ENCODE data around the gene ZFAND6.

Gene ZFAND6

DNA sequence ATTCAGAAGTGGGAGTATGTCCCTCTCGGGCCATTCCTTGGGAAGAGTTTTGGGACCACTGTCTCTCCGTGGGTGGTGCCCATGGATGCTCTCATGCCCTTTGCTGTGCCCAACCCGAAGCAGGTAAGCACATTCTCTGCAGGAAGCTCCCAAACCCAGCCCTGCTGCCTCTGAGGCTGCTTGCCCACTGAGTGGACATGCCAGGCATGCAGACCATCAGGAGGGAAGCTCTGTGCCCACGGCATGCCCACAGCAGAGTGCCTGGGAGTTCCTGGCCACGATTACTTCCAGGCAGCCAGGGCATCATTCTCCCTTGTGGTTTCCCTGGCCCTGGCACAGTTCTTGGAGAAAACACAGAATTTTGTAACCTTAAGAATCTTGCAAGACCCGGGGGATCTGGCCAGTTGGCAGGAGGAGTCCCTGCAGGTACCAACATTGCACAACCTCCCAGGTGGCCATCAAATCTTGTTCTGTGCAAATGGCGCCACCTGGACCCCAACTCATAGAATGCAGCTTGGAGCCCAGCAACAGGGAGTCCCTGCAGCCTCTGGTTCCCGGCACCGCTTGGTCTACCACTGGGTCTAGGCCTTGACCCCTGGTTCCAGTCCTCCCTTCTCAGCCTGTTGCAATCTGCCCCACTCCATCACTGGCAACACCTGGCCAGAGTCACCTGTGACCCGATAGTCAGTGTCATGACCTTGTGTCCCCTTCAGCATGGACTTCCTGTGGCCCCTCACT lies 113.7 kb downstream of the ZFAND6 start:
- DNase-seq: peak in 1 of 2 donors; percentile 14

DNA sequence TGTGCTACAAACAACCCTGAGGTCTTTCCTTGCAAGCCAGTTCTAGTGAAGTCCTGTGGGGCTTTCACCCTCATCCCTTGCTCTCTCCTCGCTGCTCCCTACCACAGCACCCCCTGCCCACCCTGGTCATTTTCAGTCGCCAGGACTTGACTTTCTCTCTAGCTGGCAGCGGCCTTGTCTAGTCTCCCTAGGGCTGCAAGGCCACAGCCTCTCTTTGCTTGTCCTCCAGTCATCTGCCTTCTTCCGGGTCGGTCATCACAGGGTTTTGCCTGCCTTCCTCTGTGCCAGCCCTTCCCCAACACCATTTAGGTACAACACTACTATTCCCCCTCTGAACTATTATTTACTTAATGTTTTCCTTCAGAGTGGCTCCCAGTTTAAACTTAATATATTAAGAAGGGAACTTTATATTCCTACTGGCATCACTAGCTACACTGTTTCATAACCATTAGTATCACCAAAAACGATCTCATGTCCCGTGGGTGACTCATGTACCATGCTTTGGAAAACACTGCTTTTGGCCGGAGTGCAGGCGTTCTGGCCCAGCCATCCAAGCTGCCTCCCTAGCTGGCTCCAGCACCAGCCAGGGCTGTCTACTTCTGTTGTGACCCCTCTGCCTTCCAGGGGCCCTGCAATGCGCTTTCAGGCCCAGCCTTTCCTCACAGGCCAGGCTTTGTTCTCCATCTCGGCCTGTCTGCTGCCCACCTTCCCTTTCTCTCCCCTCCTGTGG lies 114.7 kb downstream of the ZFAND6 start:
- no peak for DNase-seq

- DNase-seq: no peak
These were observed 116.0 kb downstream of the ZFAND6 start for GRCh38 chr15:80175436-80175835.

DNA sequence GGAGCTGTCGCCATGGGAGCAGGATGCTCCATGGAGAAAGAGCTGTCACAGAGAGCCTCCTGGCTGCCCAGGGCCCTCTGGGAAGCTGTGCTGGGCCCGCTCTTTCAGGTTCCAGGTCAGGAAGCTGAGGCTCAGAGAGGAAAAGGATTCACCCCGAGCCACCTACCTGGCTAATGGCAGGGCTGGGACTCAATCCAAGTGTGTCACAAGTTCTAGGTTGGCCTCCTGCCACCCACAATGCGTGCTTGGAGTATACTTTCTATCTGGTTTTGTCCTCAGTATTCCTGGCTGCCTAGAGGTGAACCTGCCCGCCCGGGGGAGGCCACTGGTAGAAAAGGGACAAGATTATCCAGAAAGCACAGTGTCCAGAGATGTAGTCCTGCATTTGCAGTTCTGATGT lies 117.0 kb downstream of the ZFAND6 start:
- no peak for DNase-seq

DNA sequence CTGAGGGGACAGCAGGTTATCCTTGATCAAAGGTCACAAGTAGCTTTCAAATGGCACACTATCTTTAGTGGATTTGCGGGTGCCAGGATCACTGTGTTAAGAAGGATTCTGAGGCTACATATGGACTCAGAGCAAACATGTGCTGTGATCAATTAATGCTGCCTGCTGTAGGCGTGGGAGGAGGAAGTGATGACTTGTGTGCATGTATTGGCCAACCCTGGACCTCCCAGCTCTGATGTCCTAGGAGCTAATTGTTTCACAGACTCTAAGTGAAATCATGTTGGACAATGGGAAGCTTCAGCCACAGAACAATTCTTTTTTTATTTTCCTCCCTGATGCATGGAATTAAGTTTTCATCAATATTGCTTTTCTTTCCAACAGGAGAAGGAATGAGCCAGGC lies 117.7 kb downstream of the ZFAND6 start:
- DNase-seq: no peak

- no peak for DNase-seq
These were observed 119.7 kb downstream of the ZFAND6 start for GRCh38 chr15:80179025-80179759.

- no peak for DNase-seq
These were observed 120.5 kb downstream of the ZFAND6 start for GRCh38 chr15:80179935-80180334.

GRCh38 chr15:80180468-80180867 lies 121.0 kb downstream of the ZFAND6 start:
- no peak for DNase-seq

- DNase-seq: no peak
These were observed 121.5 kb downstream of the ZFAND6 start for GRCh38 chr15:80180986-80181385.

- no peak for DNase-seq
These were observed 123.3 kb downstream of the ZFAND6 start for GRCh38 chr15:80182611-80183261.

DNA sequence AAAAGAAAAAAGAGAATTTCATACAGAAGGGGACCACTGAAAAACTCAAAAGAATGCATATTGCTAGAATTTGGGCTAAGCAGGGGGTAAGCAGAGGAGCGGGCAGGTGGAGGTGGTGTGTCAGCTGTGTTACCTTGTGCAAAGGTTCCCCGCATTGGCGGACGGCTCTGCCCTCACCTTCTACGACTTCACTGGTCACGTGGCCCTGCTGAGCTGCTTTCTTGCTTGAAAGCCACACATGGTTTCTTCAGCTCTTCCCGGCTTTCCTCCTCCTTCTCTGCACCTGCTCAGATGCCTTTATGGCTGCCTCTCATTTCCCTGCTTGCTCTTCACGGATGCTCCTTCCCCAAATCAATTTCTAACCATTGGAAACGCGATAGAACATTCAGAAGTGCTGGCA lies 123.8 kb downstream of the ZFAND6 start:
- DNase-seq: no peak

DNA sequence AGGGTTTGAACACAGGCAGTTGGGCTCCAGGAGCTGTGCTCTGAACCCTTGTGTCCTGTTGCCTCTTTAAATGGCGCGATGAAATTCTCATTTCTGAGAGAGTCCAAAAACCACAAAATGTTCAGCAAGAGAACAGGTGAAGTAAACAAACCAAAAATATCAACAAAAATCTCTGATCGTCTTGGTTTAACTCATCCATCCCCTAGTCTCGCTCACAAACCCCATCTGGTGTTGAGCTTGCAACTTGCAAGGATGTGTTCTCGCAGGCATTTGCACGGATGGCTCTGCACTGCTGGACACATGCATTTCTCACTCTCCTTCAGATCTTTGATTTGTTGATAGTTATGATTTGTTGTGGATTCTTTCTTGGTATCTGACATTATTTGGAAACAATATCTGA lies 124.4 kb downstream of the ZFAND6 start:
- peak in 1 of 2 donors; percentile 3 for DNase-seq

GRCh38 chr15:80184554-80184953 lies 125.1 kb downstream of the ZFAND6 start:
- no peak for DNase-seq

- DNase-seq: no peak
These were observed 125.7 kb downstream of the ZFAND6 start for GRCh38 chr15:80185152-80185551.

DNA sequence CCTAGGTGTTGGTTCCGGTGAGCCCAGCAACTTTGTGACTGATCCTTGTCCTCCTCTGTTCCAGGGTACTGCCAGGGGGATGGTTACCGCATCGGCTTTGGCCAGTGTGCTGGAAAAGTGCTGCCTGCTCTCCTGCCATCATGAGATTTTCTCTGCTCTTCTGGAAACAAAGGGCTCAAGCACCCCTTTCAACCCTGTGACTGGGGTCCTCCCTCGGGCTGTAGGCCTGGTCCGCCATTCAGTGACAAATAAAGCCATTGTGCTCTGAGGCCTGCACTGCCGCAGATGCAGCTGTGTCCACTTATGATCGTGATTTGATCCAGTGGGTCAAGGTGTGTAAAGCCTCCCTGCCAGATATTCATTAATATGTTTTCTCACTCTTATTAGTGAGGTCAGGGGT lies 126.6 kb downstream of the ZFAND6 start:
- no peak for DNase-seq

DNA sequence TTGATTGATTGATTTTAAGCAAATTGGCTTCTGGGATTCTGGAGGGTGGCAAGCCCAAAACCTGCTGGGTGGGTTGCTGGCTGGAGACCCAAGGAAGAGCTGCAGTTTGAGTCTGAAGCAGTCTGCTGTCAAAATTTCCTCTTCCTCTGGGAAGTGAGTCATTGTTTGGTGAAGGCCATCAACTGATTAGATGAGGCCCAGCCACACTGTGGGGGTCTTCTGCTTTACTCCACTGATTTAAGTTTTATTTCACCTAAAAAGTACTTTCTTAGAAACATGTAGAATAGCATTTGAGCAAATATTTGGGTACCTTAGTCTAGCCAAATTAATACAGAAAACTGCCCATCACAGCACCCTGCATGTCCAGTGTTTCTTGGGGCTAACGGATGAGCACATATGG lies 127.1 kb downstream of the ZFAND6 start:
- DNase-seq: no peak
